Measurements from ENCODE around the gene GRIK3.

The GRIK3 gene

DNA sequence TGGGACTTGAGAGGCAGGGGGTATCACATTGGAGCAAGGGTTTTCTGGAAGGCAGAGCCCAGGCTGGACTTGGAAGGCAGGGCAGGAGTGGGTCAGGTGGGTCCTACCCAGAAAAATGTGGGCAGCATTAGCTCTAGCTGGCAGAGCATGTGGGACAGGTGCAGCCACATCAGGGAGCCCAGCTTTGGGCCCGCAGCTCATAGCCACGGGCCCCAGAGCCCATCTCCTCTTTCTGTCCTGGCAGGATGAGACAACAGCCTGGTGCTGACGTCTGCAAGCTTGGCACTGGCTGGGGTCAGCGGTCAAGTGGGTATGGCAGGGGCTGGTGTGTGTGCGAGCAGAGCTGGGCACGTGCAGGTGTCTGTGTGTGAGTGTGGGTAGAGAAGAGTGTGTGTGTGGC lies 154.7 kb downstream of the GRIK3 start:
- POLR2A ChIA-PET (ENCODE audit: low non-redundant PET): no interaction called here

GRCh38 chr1:36876990-36877389 lies 157.3 kb downstream of the GRIK3 start:
- no peak overlapping the region for H3K27ac ChIP-seq
- POLR2A ChIA-PET (ENCODE audit: low non-redundant PET): no interaction called here
- CTCF ChIA-PET: no interaction called here
- DNase-seq (ENCODE audit: low spot score): no peak
- no peak for TF ChIP-seq CTCF (conservative IDR thresholded peaks at IDR 0.05; ENCODE audit: low read depth)

More for the DNA sequence above, 154.7 kb downstream of the GRIK3 start:
- CTCF ChIA-PET: no interaction called here
- TF ChIP-seq CTCF (conservative IDR thresholded peaks at IDR 0.05; ENCODE audit: low read depth): no peak
- H3K27ac ChIP-seq: no peak overlapping the region
- no peak for DNase-seq (ENCODE audit: low spot score)

DNA sequence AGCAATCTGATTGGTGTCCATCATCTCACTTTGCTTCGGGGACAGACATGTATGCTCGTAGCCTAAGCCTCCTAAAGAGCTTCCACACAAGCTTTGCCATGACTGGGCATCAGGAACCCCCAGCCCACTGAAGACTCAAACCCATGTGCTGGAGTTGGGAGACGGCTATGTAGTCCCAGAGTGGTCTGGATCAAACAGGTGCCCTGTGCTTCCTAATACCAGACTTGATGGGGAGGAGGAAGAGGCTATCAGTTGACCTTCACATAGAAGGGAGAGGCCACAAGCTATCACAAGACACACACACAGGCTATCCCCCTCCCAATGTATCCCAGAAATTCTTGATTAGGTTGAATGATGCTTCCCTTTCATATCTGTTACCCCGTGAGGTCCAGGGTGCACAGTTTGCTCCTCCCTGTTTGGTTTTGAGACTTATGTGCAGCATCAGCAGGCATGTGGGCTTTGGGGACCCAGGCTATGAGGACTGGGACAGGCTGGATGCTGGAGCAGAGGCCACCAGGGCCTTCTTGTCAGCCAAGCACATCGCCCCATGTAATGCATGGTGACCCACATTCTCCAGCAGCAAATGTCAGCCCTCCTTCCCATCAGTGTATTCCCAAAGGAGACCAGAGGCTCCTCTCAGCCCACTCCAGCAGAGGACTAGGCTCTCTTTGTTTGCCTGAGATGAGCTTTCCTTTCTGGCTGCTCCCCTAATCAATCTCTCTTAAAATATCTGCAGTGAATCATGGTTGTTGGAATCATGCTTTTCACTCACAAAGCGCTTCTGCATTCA lies 159.8 kb downstream of the GRIK3 start:
- no peak for DNase-seq (ENCODE audit: low spot score)
- ChIA-PET CTCF (no interaction called here), POLR2A (ENCODE audit: low non-redundant PET) (no interaction called here)
- no peak for TF ChIP-seq CTCF (conservative IDR thresholded peaks at IDR 0.05; ENCODE audit: low read depth)
- H3K27ac ChIP-seq: no peak overlapping the region

DNA sequence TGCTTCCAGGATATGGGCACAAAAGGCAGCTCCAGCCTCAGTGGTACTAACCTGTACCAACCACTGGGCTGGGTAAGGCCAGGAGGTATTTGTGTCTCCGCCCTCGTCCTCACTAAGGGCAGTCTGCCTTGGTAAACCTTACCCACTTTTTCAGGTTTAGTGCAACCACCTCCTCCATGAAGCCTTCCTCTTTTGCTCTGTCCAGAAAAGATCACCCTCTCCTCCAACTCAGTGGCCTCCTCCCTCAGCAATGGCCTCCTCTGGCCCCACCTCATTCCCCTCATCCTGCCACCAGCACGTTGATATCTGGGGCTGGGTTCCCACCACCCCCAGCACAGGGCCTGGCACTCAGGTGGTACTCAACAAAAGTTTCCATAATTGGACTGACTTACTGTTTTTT lies 161.5 kb downstream of the GRIK3 start:
- CTCF ChIA-PET: no interaction called here
- no peak for DNase-seq (ENCODE audit: low spot score)
- no peak overlapping the region for H3K27ac ChIP-seq
- TF ChIP-seq CTCF (conservative IDR thresholded peaks at IDR 0.05; ENCODE audit: low read depth): no peak
- POLR2A ChIA-PET (ENCODE audit: low non-redundant PET): no interaction called here

- CTCF ChIA-PET: no interaction called here
- POLR2A ChIA-PET (ENCODE audit: low non-redundant PET): no interaction called here
- no peak for TF ChIP-seq CTCF (conservative IDR thresholded peaks at IDR 0.05; ENCODE audit: low read depth)
- H3K27ac ChIP-seq: no peak overlapping the region
- DNase-seq (ENCODE audit: low spot score): no peak
Measured at GRCh38 chr1:36872126-36872754, 162.1 kb downstream of the GRIK3 start.

- POLR2A ChIA-PET (ENCODE audit: low non-redundant PET): no interaction called here
- CTCF ChIA-PET: no interaction called here
- no peak overlapping the region for H3K27ac ChIP-seq
- no peak for TF ChIP-seq CTCF (conservative IDR thresholded peaks at IDR 0.05; ENCODE audit: low read depth)
- no peak for DNase-seq (ENCODE audit: low spot score)
Measured at GRCh38 chr1:36871146-36871971, 163.0 kb downstream of the GRIK3 start.
